Progenitor cell of endocrine pancreas (in vitro differentiated cells): Measurements from ENCODE around the gene RRP12. TPM values are rescaled to one million over a fixed set of nuclear protein-coding genes. Genes with fewer than 3 reads are reported as not detected.
"Not testable (repeated sequence)": the region's sequence is repeated elsewhere in the genome, so short reads cannot be mapped to it uniquely, and the experiment has no call there.

Source experiments
- DNase-seq: peaks from one replicate; pipeline ENCODE4 v3.0.0; 2021; ENCODE audit warnings: low spot score; ENCODE audit not compliant: unreplicated experiment
- H3K27ac Mint-ChIP-seq: 2 replicates; pipeline ENCODE4 v1.8.0; 2021; ENCODE audit warnings: mild to moderate bottlenecking, moderate library complexity, mixed read lengths
- H3K27me3 Mint-ChIP-seq: 2 replicates; pipeline ENCODE4 v1.8.0; 2021; ENCODE audit warnings: mixed read lengths
- H3K36me3 Mint-ChIP-seq: 2 replicates; pipeline ENCODE4 v1.8.0; 2022; ENCODE audit warnings: mixed read lengths; ENCODE audit not compliant: insufficient read depth
- H3K4me1 Mint-ChIP-seq: 2 replicates; pipeline ENCODE4 v1.8.0; 2021; ENCODE audit warnings: low read depth, mixed read lengths
- H3K4me3 Mint-ChIP-seq: 2 replicates; pipeline ENCODE4 v1.8.0; 2021; ENCODE audit warnings: low read depth, mild to moderate bottlenecking, moderate library complexity, mixed read lengths
- H3K9me3 Mint-ChIP-seq: 2 replicates; pipeline ENCODE4 v1.8.0; 2021; ENCODE audit warnings: low read depth, mixed read lengths
- CTCF ChIP-seq: fragments of 200-600 bp; sonication (generic); IDR thresholded peaks from one replicate; pipeline ENCODE4 v1.5.0; 2021; ENCODE audit warnings: antibody characterized with exemption, mild to moderate bottlenecking; ENCODE audit not compliant: unreplicated experiment
- total RNA-seq: library from RNA; stranded (reverse); gene quantifications from 2 replicates; pipeline ENCODE4 v1.2.1, GENCODE V29; 2021

The RRP12 gene
- total RNA-seq, 1 donor from 2014 or later, result 33.5 TPM

GRCh38 chr10:97347317-97347716, 53.8 kb downstream of the RRP12 start:
- H3K4me3 Mint-ChIP-seq, result no peak overlapping the region
- no peak overlapping the region for H3K27ac Mint-ChIP-seq
- H3K36me3 Mint-ChIP-seq, result peaks cover 2% of the 10 kb centered on the region
- H3K27me3 Mint-ChIP-seq, result no peaks in the 10 kb centered on the region
- no peaks in the 10 kb centered on the region for H3K9me3 Mint-ChIP-seq
- H3K4me1 Mint-ChIP-seq, result peaks cover 11% of the 10 kb centered on the region
- DNase-seq, result no peak
- TF ChIP-seq CTCF, result no peak

GRCh38 chr10:97343664-97344063, 57.5 kb downstream of the RRP12 start:
- not testable (repeated sequence) for H3K27ac Mint-ChIP-seq, H3K4me1 Mint-ChIP-seq, H3K27me3 Mint-ChIP-seq, H3K4me3 Mint-ChIP-seq, DNase-seq, H3K9me3 Mint-ChIP-seq, H3K36me3 Mint-ChIP-seq

- Mint-ChIP-seq H3K4me1 (peaks cover 16% of the 10 kb centered on the region), H3K27ac (peak overlapping the region; percentile 38), H3K9me3 (no peaks in the 10 kb centered on the region), H3K4me3 (no peak overlapping the region), H3K27me3 (no peaks in the 10 kb centered on the region), H3K36me3 (no peaks in the 10 kb centered on the region)
- no peak for TF ChIP-seq CTCF
- no peak for DNase-seq
Observed at GRCh38 chr10:97341416-97341815, 59.7 kb downstream of the RRP12 start.

GRCh38 chr10:97338041-97338440, 63.1 kb downstream of the RRP12 start:
- Mint-ChIP-seq H3K4me1 (peaks cover 26% of the 10 kb centered on the region), H3K9me3 (no peaks in the 10 kb centered on the region), H3K27me3 (no peaks in the 10 kb centered on the region), H3K27ac (peak overlapping the region; percentile 92), H3K4me3 (no peak overlapping the region), H3K36me3 (no peaks in the 10 kb centered on the region)
- no peak for TF ChIP-seq CTCF
- DNase-seq, result no peak

GRCh38 chr10:97336942-97337831, 64.0 kb downstream of the RRP12 start:
- Mint-ChIP-seq H3K4me1 (peaks cover 29% of the 10 kb centered on the region), H3K27ac (peak overlapping the region; percentile 92), H3K9me3 (no peaks in the 10 kb centered on the region), H3K4me3 (peak overlapping the region; percentile 41), H3K27me3 (no peaks in the 10 kb centered on the region), H3K36me3 (no peaks in the 10 kb centered on the region)
- no peak for TF ChIP-seq CTCF
- DNase-seq, result no peak

- Mint-ChIP-seq H3K4me3 (peak overlapping the region; percentile 61), H3K9me3 (no peaks in the 10 kb centered on the region), H3K27me3 (no peaks in the 10 kb centered on the region), H3K36me3 (no peaks in the 10 kb centered on the region), H3K27ac (peak overlapping the region; percentile 92), H3K4me1 (peaks cover 35% of the 10 kb centered on the region)
- TF ChIP-seq CTCF, result no peak
- DNase-seq, result no peak
Observed at GRCh38 chr10:97336446-97336845, 64.7 kb downstream of the RRP12 start.
